Tibial nerve (tissue), 3 donors: ENCODE data around the gene PLAAT1.

ENCODE experiments used
- POLR2A ChIP-seq, 2 donors: fragments of 450-650 bp; IDR thresholded peaks; one replicate each; pipeline ENCODE4 v1.6.1; 2017; ENCODE audit warnings: antibody characterized with exemption in 2 of 2, mild to moderate bottlenecking in 2 of 2, moderate library complexity in 2 of 2
- TF ChIP-seq, protein P1 (sequence below), 5 experiments: fragments of 200-600 bp in 3 of 5; fragments of 450-650 bp in 2 of 5; sonication (generic) in 3 of 5; IDR thresholded peaks; one replicate each; pipeline ENCODE4 v1.5.1; 2016 to 2019; ENCODE audit warnings: antibody characterized with exemption in 5 of 5, mild to moderate bottlenecking in 3 of 5, moderate library complexity in 2 of 5

DNA sequence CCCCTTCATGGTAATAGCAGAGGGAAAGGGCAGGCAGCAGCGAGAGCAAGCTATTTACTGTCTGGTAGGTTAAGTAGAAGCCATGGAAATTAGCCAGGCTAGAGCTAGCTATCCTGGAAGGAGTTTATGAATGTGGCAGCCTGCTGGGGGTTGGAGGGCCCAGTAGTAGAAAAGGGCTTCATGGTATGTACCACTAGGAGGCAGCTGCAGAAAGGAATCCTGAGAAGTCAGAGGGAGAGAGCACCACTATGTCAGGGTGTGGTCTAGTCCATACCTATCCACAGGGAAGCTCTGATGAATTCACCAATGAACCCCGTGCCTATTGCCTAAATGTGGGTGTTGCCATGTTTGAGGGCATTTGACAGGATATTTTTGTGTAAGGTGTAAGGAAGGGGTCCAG lies 55.0 kb downstream of the PLAAT1 start:
- TF ChIP-seq, protein P1, sequence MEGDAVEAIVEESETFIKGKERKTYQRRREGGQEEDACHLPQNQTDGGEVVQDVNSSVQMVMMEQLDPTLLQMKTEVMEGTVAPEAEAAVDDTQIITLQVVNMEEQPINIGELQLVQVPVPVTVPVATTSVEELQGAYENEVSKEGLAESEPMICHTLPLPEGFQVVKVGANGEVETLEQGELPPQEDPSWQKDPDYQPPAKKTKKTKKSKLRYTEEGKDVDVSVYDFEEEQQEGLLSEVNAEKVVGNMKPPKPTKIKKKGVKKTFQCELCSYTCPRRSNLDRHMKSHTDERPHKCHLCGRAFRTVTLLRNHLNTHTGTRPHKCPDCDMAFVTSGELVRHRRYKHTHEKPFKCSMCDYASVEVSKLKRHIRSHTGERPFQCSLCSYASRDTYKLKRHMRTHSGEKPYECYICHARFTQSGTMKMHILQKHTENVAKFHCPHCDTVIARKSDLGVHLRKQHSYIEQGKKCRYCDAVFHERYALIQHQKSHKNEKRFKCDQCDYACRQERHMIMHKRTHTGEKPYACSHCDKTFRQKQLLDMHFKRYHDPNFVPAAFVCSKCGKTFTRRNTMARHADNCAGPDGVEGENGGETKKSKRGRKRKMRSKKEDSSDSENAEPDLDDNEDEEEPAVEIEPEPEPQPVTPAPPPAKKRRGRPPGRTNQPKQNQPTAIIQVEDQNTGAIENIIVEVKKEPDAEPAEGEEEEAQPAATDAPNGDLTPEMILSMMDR (IDR thresholded peaks at IDR 0.05): no peak
- TF ChIP-seq POLR2A (IDR thresholded peaks at IDR 0.05): no peak
